KOPT-K1 (cell line): ENCODE data around the gene MARCHF10.
"Not testable (repeated sequence)": the region's sequence is repeated elsewhere in the genome, so short reads cannot be mapped to it uniquely, and the experiment has no call there.

Source experiments
- H3K27ac ChIP-seq: fragments of 200-600 bp; sonication (generic); 2 replicates; pipeline ENCODE4 v1.5.1; 2016; ENCODE audit warnings: antibody characterized with exemption, mild to moderate bottlenecking, low read depth, low read length; ENCODE audit not compliant: poor library complexity, severe bottlenecking
- H3K36me3 ChIP-seq: fragments of 200-600 bp; sonication (generic); 2 replicates; pipeline ENCODE4 v1.5.1; 2017; ENCODE audit warnings: antibody characterized with exemption, mild to moderate bottlenecking, low read length, moderate library complexity; ENCODE audit not compliant: insufficient read depth
- H3K9me3 ChIP-seq: fragments of 200-600 bp; sonication (generic); 2 replicates; pipeline ENCODE4 v1.5.1; 2017; ENCODE audit warnings: antibody characterized with exemption, low read length, mild to moderate bottlenecking; ENCODE audit not compliant: insufficient read depth, poor library complexity, severe bottlenecking

The MARCHF10 gene

DNA sequence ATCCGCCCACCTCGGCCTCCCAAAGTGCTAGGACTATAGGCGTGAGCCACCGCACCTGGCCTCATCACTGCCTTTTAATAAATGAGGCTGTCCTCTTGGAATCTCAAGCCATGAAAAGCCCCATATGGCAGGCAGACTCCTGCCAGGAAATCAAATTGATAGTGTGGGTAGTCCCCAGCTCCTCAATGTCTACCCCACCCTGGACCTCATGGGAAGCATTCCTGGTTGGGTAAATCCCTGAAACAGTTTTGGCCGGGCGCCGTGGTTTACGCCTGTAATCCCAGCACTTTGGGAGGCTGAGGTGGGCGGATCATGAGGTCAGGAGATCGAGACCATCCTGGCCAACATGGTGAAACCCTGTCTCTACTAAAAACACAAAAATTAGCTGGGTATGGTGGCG, 109.7 kb downstream of the MARCHF10 start:
- H3K9me3 ChIP-seq, H3K36me3 ChIP-seq: not testable (repeated sequence)

DNA sequence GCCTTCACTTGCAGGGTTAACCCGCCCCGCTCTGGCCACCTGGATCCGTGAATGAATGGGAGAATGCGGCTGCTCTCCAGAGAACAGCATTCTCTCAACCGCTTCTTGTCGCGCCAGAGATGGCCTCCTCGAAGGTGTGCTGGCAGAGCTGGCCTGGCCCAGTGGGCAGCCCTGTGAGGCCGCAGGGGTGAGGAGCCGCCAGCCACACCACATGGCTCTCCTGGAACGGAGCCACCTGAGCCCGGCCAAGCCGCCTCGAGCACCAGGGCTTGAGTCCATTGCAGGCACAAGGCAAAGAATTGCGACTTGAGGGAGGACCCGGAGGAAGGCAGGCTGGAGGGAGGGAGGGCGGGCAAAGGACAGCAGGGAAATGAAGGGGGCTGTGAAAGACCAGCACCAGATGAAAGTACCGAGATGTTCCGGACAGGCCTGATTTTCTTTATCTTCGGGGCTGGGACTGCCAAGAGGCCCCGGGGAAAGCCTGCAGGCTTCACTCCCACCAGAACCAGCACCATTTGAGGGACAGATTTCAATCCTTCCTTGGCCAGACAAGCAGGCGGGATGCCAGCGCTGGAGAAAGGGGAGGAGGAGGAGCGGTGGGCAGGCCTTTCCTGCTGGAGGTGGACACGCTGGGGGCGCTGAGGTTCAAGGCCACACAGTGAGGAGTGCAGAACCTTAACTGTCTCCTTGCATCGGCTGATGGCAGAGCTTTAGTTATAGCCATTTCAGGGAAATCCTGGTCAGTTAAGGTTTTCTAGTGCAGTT, 111.2 kb downstream of the MARCHF10 start:
- Histone ChIP-seq H3K36me3 (no peaks in the 10 kb centered on the region), H3K27ac (no peak overlapping the region), H3K9me3 (no peaks in the 10 kb centered on the region)

More for the DNA sequence above, 109.7 kb downstream of the MARCHF10 start:
- H3K27ac ChIP-seq: not testable (repeated sequence)

DNA sequence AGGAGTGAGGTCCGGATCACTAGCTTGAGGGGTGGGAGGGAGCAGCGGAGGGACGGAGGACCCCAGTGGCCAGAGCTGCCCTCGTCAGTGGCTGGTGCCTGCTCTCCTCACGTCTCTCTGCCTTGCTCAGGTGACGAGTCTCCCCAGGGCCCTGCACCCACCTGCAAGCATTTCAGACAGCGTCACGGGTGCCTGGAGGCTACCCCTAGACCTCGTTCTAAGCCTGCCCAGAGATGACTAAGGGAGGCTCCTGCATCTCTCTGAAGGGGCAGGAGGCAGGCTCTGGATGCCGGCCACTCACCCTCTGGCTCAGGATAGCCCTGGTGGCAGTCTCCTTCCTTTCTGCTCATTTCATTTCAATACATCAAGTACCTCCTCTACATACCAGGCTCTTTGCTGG, 111.9 kb downstream of the MARCHF10 start:
- no peaks in the 10 kb centered on the region for H3K9me3 ChIP-seq
- no peak overlapping the region for H3K27ac ChIP-seq

DNA sequence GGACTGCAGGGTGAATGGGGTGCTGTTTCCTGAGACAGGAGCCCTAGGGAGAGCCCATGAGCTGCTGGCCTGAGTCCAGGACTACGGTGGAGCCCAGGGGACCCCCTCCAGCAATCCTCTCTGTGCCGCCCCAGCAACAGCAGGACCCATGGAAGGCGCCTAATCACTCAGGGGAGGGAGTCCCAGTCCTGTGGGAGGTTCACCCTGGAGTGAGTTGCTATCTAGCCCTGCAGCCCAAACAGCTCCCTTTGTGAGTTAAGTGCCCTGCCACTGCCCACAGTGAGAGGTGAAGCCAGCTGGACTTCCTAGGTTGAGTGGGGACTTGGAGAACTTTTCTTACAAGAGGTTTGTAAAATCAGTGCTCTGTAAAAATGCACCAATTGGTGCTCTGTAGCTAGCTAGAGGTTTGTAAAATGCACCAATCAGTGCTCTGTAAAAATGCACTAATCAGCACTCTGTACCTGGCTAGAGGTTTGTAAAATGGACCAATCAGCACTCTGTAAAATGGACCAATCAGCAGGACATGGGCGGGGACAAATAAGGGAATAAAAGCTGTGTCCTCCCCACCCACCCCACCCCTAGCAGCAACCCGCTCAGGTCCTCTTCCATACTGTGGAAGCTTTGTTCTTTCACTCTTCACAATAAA, 112.9 kb downstream of the MARCHF10 start:
- not testable (repeated sequence) for H3K9me3 ChIP-seq, H3K36me3 ChIP-seq, H3K27ac ChIP-seq

More for the DNA sequence above, 111.9 kb downstream of the MARCHF10 start:
- no peaks in the 10 kb centered on the region for H3K36me3 ChIP-seq

DNA sequence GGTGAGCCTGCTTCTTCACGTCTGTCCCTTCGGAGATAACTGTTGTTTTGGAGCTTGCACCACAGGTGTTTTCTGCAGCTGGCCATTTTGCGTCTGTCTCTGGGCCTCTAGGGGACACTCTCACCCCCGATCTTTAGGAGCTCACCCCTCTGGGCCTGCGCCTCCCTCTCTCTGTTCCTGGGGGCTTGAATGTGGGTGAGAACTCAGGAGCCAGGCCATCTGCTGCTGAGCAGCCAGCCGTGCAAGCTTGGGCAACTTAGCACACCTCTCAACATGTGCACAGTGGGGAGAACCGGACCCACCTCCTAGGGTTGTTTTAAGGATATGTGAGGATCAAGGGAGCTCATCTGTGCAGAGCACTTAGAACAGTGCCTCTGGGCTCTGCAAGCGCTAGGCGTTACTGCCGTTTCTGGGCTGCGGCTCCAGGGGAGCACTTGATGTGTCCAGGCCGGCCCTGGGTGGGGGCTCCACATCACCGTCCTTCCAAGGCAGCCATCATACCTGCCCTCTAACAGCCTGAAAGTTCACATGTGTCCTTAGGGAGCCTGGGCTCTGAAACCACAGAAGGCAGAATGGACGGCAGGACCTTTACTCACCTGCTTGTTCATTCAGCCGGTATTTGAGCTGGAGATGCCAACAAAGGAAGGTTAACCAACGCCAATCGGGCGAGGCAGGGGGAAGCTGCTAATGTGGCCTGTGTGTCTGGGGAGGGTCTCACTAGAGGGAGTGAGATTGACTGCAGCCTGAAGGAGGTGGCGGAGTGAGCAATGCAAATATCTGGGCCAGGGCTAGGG, 114.3 kb downstream of the MARCHF10 start:
- Histone ChIP-seq H3K36me3 (no peaks in the 10 kb centered on the region), H3K27ac (no peak overlapping the region), H3K9me3 (no peaks in the 10 kb centered on the region)

DNA sequence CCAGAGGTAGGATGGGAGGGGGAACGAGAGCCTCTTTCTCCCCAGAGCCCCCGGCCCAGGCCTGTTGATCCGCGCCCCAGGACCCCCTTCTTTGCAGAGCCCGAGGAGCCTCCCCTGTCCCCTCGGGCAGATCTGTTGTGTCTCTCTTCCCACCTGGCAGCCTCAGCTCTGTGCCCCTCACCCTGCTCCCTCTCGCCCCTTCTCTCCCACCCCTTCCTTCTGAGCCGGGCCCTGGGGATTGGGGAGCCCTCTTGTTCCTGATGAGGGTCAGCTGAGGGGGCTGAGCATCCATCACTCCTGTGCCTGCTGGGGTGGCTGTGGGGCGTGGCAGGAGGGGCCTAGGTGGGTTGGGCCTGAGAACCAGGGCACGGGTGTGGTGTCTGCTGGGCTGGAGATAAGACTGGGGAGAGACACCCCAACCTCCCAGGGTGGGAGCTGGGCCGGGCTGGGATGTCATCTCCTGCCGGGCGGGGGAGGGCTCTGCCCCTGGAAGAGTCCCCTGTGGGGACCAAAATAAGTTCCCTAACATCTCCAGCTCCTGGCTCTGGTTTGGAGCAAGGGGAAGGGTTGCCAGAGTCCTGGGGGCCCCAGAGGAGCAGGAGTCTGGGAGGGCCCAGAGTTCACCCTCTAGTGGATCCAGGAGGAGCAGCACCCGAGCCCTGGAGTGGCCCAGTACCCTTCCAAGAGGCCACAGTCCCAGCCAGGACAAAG, 115.2 kb downstream of the MARCHF10 start:
- Histone ChIP-seq H3K36me3 (no peaks in the 10 kb centered on the region), H3K27ac (no peak overlapping the region), H3K9me3 (no peaks in the 10 kb centered on the region)

- Histone ChIP-seq H3K27ac (no peak overlapping the region), H3K36me3 (no peaks in the 10 kb centered on the region)
Measured at GRCh38 chr17:62692159-62692651, 115.9 kb downstream of the MARCHF10 start.

DNA sequence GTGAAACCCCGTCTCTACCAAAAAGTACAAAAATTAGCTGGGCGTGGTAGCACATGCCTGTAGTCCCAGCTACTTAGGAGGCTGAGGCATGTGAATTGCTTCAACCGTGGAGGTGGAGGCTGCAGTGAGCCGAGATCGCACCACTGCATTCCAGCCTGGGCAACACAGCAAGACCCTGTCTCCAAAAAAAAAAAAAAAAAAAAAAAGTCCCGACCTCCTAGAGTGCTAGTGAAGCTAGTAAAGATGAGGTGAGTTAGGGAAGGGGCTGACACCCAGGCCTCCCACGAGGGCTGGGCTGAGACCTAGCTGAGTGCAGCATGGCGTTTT, 116.6 kb downstream of the MARCHF10 start:
- not testable (repeated sequence) for H3K36me3 ChIP-seq, H3K27ac ChIP-seq, H3K9me3 ChIP-seq

More at GRCh38 chr17:62692159-62692651, 115.9 kb downstream of the MARCHF10 start:
- no peaks in the 10 kb centered on the region for H3K9me3 ChIP-seq

DNA sequence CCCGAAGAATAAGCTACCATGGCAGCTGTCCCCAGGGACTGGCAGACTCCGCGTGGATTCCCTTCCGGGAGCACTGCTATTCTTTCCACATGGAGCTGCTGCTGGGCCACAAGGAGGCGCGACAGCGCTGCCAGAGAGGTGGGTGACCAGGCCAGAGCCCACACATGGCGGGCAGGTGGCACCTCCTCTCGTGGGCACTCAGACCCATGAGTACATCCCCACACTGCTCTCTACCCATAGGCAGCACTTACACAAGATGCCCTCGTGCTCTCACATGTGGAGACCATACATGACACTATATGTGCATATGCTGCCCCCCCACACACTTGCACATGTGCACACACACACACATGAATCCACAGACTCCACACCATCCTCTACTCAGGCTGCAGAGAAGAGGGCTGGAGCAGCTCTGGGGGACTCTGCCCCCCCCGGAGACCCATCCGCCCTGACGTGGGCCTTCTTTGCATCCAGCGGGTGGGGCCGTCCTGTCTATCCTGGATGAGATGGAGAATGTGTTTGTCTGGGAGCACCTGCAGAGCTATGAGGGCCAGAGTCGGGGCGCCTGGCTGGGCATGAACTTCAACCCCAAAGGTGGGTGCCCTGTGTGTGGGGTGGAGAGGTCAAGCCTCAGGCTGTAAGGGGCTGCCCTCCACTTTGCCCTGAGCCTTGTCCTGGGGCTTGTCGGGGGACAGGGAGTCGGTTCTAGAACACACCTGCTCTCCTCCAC, 117.8 kb downstream of the MARCHF10 start:
- no peak overlapping the region for H3K27ac ChIP-seq
- H3K9me3 ChIP-seq: no peaks in the 10 kb centered on the region
- H3K36me3 ChIP-seq: no peaks in the 10 kb centered on the region

DNA sequence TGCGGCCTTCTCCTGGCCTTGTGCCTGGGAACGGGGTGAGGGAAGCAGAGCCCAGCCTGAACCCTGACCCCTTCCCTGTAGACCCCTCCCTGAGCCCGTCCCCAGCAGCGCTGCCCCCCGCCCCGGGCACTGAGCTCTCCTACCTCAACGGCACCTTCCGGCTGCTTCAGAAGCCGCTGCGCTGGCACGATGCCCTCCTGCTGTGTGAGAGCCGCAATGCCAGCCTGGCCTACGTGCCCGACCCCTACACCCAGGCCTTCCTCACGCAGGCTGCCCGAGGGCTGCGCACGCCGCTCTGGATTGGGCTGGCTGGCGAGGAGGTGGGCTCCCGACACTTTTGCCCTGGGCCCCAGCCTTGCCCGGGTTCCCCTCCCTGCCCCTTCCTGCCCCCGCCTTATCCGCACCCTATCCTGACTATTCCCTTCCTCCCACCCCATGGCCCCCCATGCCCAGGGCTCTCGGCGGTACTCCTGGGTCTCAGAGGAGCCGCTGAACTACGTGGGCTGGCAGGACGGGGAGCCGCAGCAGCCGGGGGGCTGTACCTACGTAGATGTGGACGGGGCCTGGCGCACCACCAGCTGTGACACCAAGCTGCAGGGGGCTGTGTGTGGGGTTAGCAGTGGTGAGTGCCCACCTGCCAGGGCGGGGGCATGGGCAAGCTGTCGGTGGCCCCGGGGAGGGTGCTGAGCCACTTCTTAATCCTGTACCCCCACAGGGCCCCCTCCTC, 118.5 kb downstream of the MARCHF10 start:
- H3K36me3 ChIP-seq: no peaks in the 10 kb centered on the region
- no peaks in the 10 kb centered on the region for H3K9me3 ChIP-seq
- H3K27ac ChIP-seq: no peak overlapping the region

- Histone ChIP-seq H3K9me3 (no peaks in the 10 kb centered on the region), H3K27ac (no peak overlapping the region), H3K36me3 (no peaks in the 10 kb centered on the region)
Measured at GRCh38 chr17:62688398-62689160, 119.5 kb downstream of the MARCHF10 start.

GRCh38 chr17:62687997-62688396, 120.1 kb downstream of the MARCHF10 start:
- no peak overlapping the region for H3K27ac ChIP-seq
- no peaks in the 10 kb centered on the region for H3K9me3 ChIP-seq
- no peaks in the 10 kb centered on the region for H3K36me3 ChIP-seq

DNA sequence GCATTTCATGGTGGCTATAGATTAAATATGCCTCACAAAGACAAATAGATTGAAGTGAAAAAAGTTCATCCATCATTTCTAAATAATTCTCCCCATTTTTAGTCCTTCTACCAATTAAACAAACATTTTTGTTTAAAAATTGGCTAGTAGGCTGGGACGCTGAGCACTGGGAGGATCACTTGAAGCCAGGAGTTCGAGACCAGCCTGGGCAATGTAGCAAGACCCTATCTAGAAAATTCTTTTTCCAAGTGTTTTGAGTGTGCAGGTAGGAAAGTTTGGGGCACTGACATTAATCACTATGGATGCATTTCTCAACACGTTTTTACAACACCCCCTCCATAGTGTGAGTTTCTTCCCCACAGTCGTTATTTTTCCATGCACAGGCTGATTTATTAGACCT, 123.9 kb downstream of the MARCHF10 start:
- Histone ChIP-seq H3K27ac (no peak overlapping the region), H3K9me3 (no peaks in the 10 kb centered on the region), H3K36me3 (peaks cover 10% of the 10 kb centered on the region; the same call in 1 of the 2 replicates)
